H1 (cell line): Measurements from ENCODE around the gene SEMA4D. TPM values are rescaled to one million over a fixed set of nuclear protein-coding genes. Genes with fewer than 3 reads are reported as not detected.
A peak's percentile ranks its signal among the peaks of the same experiment; 100 is the strongest.

Experiments used
- CTCF ChIA-PET: fragments of 300-600 bp; sonication (Branson Sonifier 250); formaldehyde crosslinking; loops from one replicate; lab custom pipeline; 2021; ENCODE audit not compliant: partially characterized antibody; lab: Charles Lee
- POLR2A ChIA-PET: fragments of 300-600 bp; sonication (Branson Sonifier 250); formaldehyde crosslinking; loops from one replicate; lab custom pipeline; 2021; ENCODE audit warnings: inconsistent platforms; ENCODE audit not compliant: partially characterized antibody; lab: Charles Lee
- DNase-seq, 2 experiments: peaks; one replicate each; pipeline versions ENCODE4 v3.0.0 to v3.0.0-alpha.2; 2010 to 2022; ENCODE audit warnings: low spot score in 2 of 2, low read depth in 1 of 2, mixed read lengths in 1 of 2
- FAIRE-seq: peaks from 2 replicates; lab custom pipeline; 2011; peaks lifted over from hg19 to GRCh38; lab: Jason Lieb, UNC
- H2AFZ ChIP-seq: 2 replicates; pipeline ENCODE4 v1.8.1; 2012; ENCODE audit warnings: low read length, inconsistent platforms
- H2AK5ac ChIP-seq: 2 replicates; pipeline ENCODE4 v1.6.1; 2013; ENCODE audit warnings: low read depth, low read length
- H2BK120ac ChIP-seq: replicated peaks from 2 replicates; pipeline ENCODE3; 2013; ENCODE audit warnings: low read depth, low read length, inconsistent platforms
- H2BK12ac ChIP-seq: 2 replicates; pipeline ENCODE4 v1.6.1; 2013; ENCODE audit warnings: low read depth, low read length
- H2BK15ac ChIP-seq: 2 replicates; pipeline ENCODE4 v1.6.1; 2013; ENCODE audit warnings: low read length
- H2BK20ac ChIP-seq: 2 replicates; pipeline ENCODE4 v1.6.1; 2013; ENCODE audit warnings: low read length
- H2BK5ac ChIP-seq: 2 replicates; pipeline ENCODE4 v1.6.1; 2013; ENCODE audit warnings: low read depth, low read length
- H3K14ac ChIP-seq: 2 replicates; pipeline ENCODE4 v1.6.1; 2013; ENCODE audit warnings: inconsistent platforms; ENCODE audit not compliant: insufficient read length
- H3K18ac ChIP-seq: 2 replicates; pipeline ENCODE4 v1.6.1; 2013; ENCODE audit warnings: low read length; ENCODE audit errors: extremely low read depth
- H3K23ac ChIP-seq: 2 replicates; pipeline ENCODE4 v1.6.1; 2013; ENCODE audit warnings: inconsistent platforms; ENCODE audit not compliant: insufficient read length
- H3K23me2 ChIP-seq: 2 replicates; pipeline ENCODE4 v1.6.1; 2013; ENCODE audit warnings: low read depth, low read length
- H3K27ac ChIP-seq: 2 replicates; pipeline ENCODE4 v1.6.1; 2011; ENCODE audit warnings: low read depth, low read length, inconsistent platforms
- H3K27me3 ChIP-seq, 4 experiments: replicated peaks in 1 of 4; 1 replicate in 1 of 4; 2 replicates in 3 of 4; pipeline versions ENCODE4 v1.6.1 to v1.8.1; 2011 to 2013; ENCODE audit warnings: low read length in 3 of 4, mild to moderate bottlenecking in 3 of 4, inconsistent platforms in 2 of 4, mixed read lengths in 2 of 4, moderate library complexity in 1 of 4; ENCODE audit not compliant: control insufficient read depth in 3 of 4, insufficient read depth in 3 of 4; ENCODE audit errors: extremely low read depth in 1 of 4
- H3K36me3 ChIP-seq, 4 experiments: 2 replicates each; pipeline versions ENCODE4 v1.6.1 to v1.8.1; 2011 to 2013; ENCODE audit warnings: mild to moderate bottlenecking in 4 of 4, low read length in 3 of 4, moderate library complexity in 2 of 4, control low read depth in 1 of 4, inconsistent platforms in 1 of 4; ENCODE audit not compliant: insufficient read depth in 4 of 4, control insufficient read depth in 2 of 4
- H3K4ac ChIP-seq: replicated peaks from 2 replicates; pipeline ENCODE3; 2013; ENCODE audit warnings: low read length, low read depth, mixed read lengths, inconsistent platforms; ENCODE audit not compliant: insufficient read length
- H3K4me1 ChIP-seq, 4 experiments: replicated peaks in 1 of 4; 1 replicate in 1 of 4; 2 replicates in 3 of 4; pipeline versions ENCODE4 v1.6.1 to v1.8.1; 2011 to 2013; ENCODE audit warnings: low read length in 3 of 4, inconsistent platforms in 2 of 4, mixed read lengths in 1 of 4; ENCODE audit not compliant: insufficient read depth in 4 of 4, control insufficient read depth in 3 of 4
- H3K4me2 ChIP-seq, 2 experiments: 2 replicates each; pipeline versions ENCODE4 v1.6.1 to v1.8.1; 2011 to 2013; ENCODE audit warnings: low read depth in 2 of 2, low read length in 2 of 2, control low read depth in 1 of 2, inconsistent platforms in 1 of 2, mild to moderate bottlenecking in 1 of 2; ENCODE audit not compliant: insufficient read depth in 1 of 2
- H3K4me3 ChIP-seq, 4 experiments: fragments of 200-600, 300-600 bp in 1 of 4; sonication (generic), shearing (Covaris generic), sonication (Bioruptor Twin) in 1 of 4; 2 replicates each; pipeline versions ENCODE4 v1.5.1 to v1.8.1; 2011 to 2016; ENCODE audit warnings: low read length in 4 of 4, low read depth in 3 of 4, control low read depth in 2 of 4, inconsistent platforms in 2 of 4, mild to moderate bottlenecking in 2 of 4, mixed read lengths in 1 of 4, moderate library complexity in 1 of 4; ENCODE audit not compliant: insufficient read depth in 2 of 4; ENCODE audit errors: extremely low read depth in 1 of 4
- H3K56ac ChIP-seq: replicated peaks from 2 replicates; pipeline ENCODE3; 2013; ENCODE audit warnings: low read depth, mild to moderate bottlenecking, mixed read lengths, low read length, inconsistent platforms; ENCODE audit not compliant: insufficient read length
- H3K79me1 ChIP-seq: 2 replicates; pipeline ENCODE4 v1.6.1; 2013; ENCODE audit warnings: low read depth, low read length, control low read depth
- H3K79me2 ChIP-seq, 2 experiments: 2 replicates each; pipeline versions ENCODE4 v1.6.1 to v1.8.1; 2012 to 2013; ENCODE audit warnings: low read length in 2 of 2, mild to moderate bottlenecking in 2 of 2, inconsistent platforms in 1 of 2; ENCODE audit not compliant: insufficient read depth in 2 of 2, control insufficient read depth in 1 of 2
- H3K9ac ChIP-seq, 4 experiments: replicated peaks in 1 of 4; 1 replicate in 1 of 4; 2 replicates in 3 of 4; pipeline versions ENCODE4 v1.6.1 to v1.8.1; 2011 to 2013; ENCODE audit warnings: low read depth in 3 of 4, low read length in 3 of 4, control low read depth in 2 of 4, mild to moderate bottlenecking in 2 of 4, moderate library complexity in 2 of 4, inconsistent platforms in 1 of 4; ENCODE audit errors: extremely low read depth in 1 of 4
- H3K9me3 ChIP-seq, 2 experiments: 2 replicates each; pipeline versions ENCODE4 v1.6.1 to v1.8.1; 2012 to 2013; ENCODE audit warnings: mild to moderate bottlenecking in 2 of 2, moderate library complexity in 2 of 2, control low read depth in 1 of 2, inconsistent platforms in 1 of 2, low read depth in 1 of 2, low read length in 1 of 2, mixed read lengths in 1 of 2; ENCODE audit not compliant: insufficient read depth in 2 of 2
- H4K20me1 ChIP-seq, 2 experiments: replicated peaks in 1 of 2; 2 replicates each; pipeline versions ENCODE3 to v1.8.1; 2011 to 2013; ENCODE audit warnings: inconsistent platforms in 2 of 2, low read length in 2 of 2, mild to moderate bottlenecking in 1 of 2; ENCODE audit not compliant: insufficient read depth in 2 of 2, control insufficient read depth in 1 of 2
- H4K5ac ChIP-seq: 2 replicates; pipeline ENCODE4 v1.6.1; 2013; ENCODE audit warnings: low read length, low read depth, mixed read lengths, inconsistent platforms; ENCODE audit not compliant: insufficient read length
- H4K8ac ChIP-seq: 2 replicates; pipeline ENCODE4 v1.8.0; 2013; ENCODE audit warnings: mild to moderate bottlenecking, moderate library complexity, low read length, inconsistent platforms; ENCODE audit not compliant: insufficient read depth; ENCODE audit errors: extremely low read depth
- H4K91ac ChIP-seq: replicated peaks from 2 replicates; pipeline ENCODE3; 2013; ENCODE audit warnings: low read length, mixed read lengths, inconsistent platforms; ENCODE audit not compliant: insufficient read length
- BCL11A ChIP-seq, 2 experiments: IDR thresholded peaks; one replicate each; pipeline ENCODE4 v1.6.1; 2011; ENCODE audit warnings: low read depth in 2 of 2, low read length in 2 of 2, mild to moderate bottlenecking in 2 of 2
- CBX8 ChIP-seq: fragments of 300-800, 300-1000 bp; sonication (generic); IDR thresholded peaks from 2 replicates; pipeline ENCODE4 v1.7.1; 2016; ENCODE audit warnings: low read depth, low read length, borderline replicate concordance
- CEBPB ChIP-seq: IDR thresholded peaks from 2 replicates; pipeline ENCODE4 v1.6.1; 2012; ENCODE audit warnings: low read depth, low read length
- CREB1 ChIP-seq: IDR thresholded peaks from 2 replicates; pipeline ENCODE4 v1.6.1; 2012; ENCODE audit warnings: inconsistent platforms
- HDAC6 ChIP-seq: IDR thresholded peaks from one replicate; pipeline ENCODE4 v1.7.1; 2012; ENCODE audit warnings: low read depth, mild to moderate bottlenecking, inconsistent platforms, low read length, moderate library complexity
- SIN3A ChIP-seq, 2 experiments: IDR thresholded peaks in 1 of 2; conservative IDR thresholded peaks in 1 of 2; 2 replicates each; pipeline ENCODE4 v1.6.1; 2011 to 2012; ENCODE audit warnings: low read length in 2 of 2, improper control_type of control experiment in 1 of 2, low read depth in 1 of 2, mild to moderate bottlenecking in 1 of 2
- ZNF274 ChIP-seq: IDR thresholded peaks from 2 replicates; pipeline ENCODE4 v1.7.0; 2012; ENCODE audit warnings: low read length, borderline replicate concordance; ENCODE audit errors: extremely low read depth
- WGBS, 2 experiments: shearing (Covaris generic) in 1 of 2; methylation state at CpG; one replicate each; pipeline versions ENCODE4 v1.1.6 to v1.1.7; 2013 to 2015; ENCODE audit warnings: low lambda C conversion rate in 2 of 2, mixed read lengths in 2 of 2, inconsistent platforms in 1 of 2, low coverage in 1 of 2, missing lambda C conversion rate in 1 of 2; ENCODE audit not compliant: insufficient replicate concordance in 2 of 2, insufficient coverage in 1 of 2, insufficient read length in 1 of 2; ENCODE audit errors: extremely low coverage in 1 of 2, missing lambda C conversion rate in 1 of 2; 5-methylcytosine and 5-hydroxymethylcytosine counted together
- polyA plus RNA-seq, 7 experiments: library from polyadenylated mRNA; depleted of rRNA in 3 of 7; stranded (reverse) in 5 of 7; unstranded in 2 of 7; fragments of >200 nt in 5 of 7; fragments of 200-250 nt in 2 of 7; gene quantifications; 1 replicate in 5 of 7; 2 replicates in 1 of 7; 4 replicates in 1 of 7; pipeline versions ENCODE4 v1.2.1 to v1.2.3, GENCODE V29; 2011 to 2013; ENCODE audit warnings: missing spikeins in 2 of 7, mixed read lengths in 2 of 7
- total RNA-seq: library from RNA; stranded (reverse); fragmentation: NEBNext Ultra II Directional; extraction: Animal tissue kit (Norgen Biotek cat#: 25700); gene quantifications from 2 replicates; pipeline ENCODE4 v1.2.1, GENCODE V29; 2021
- TF ChIP-seq, protein P1 (sequence below): IDR thresholded peaks from 2 replicates; pipeline ENCODE4 v1.6.1; 2012; ENCODE audit warnings: inconsistent platforms
- TF ChIP-seq, protein P2 (sequence below), 3 experiments: IDR thresholded peaks; 1 replicate in 2 of 3; 2 replicates in 1 of 3; pipeline versions ENCODE4 v1.5.1 to v1.6.1; 2011; ENCODE audit warnings: low read length in 3 of 3, mild to moderate bottlenecking in 3 of 3, inconsistent platforms in 2 of 3, low read depth in 1 of 3, moderate library complexity in 1 of 3; ENCODE audit not compliant: insufficient read depth in 1 of 3; ENCODE audit errors: control extremely low read depth in 1 of 3

Gene SEMA4D
- total and polyA plus RNA-seq, 2 of the 8 experiments (the other 6 are each of a cell fraction or from before 2014, with no cell fraction given), result 21.0 to 70.4 TPM

DNA sequence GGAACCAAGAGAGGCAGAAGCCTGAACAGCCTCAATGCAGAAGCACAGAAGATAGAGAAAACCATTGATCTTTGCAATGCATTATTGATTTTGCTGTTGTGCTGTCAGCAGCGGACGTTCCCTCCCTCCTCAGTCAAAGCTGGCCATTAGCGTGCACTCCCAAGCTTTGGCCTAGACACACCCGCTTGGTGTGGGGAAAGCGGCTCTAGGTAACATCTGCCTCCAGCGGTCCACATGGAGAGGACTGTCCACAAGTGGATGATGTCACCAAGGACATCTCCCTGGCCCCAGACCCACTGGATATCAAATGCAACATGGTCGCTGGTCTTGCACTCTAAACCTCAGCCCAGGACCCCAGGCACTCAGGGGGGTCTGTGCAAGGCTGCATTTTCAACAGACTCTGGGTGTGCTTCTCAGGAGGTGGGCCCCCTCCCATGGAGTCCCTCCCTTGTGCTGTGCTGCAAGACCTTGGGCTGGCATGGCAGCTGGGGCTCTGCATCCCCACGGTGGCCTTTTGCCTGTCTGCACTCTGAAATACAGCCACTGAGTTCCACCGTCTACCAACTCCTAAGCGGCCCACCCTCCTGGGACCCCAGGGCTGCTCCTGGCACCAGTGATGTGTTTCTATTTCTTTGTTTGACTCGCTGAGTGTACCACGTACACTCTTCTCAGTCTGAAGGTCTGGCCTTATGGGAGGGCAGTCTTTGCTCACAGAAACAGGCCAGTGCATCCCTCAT, 1.9 kb downstream of the SEMA4D start:
- H3K9me3 ChIP-seq, result no peaks in the 10 kb centered on the region
- peaks cover 21 to 61% of the 10 kb centered on the region in 2 experiments for H3K79me2 ChIP-seq
- H3K18ac ChIP-seq, result peak overlapping the region; percentile 52
- peaks cover 4% of the 10 kb centered on the region; the same call in 1 of the 2 replicates for H3K23me2 ChIP-seq
- H3K36me3 ChIP-seq, result no peaks in the 10 kb centered on the region
- H2BK15ac ChIP-seq, result no peak overlapping the region
- H3K4me2 ChIP-seq, result peak overlapping the region; percentile 68 to 70
- H3K9ac ChIP-seq, result no peak overlapping the region
- WGBS, 2 experiments, result 78% methylated on average over 12 of the region's 12 CpGs; no CpG with 5 or more reads in 1 of the 2 experiments
- H3K79me1 ChIP-seq, result peaks cover 21% of the 10 kb centered on the region
- H2BK20ac ChIP-seq, result no peak overlapping the region
- no peak overlapping the region for H3K4ac ChIP-seq
- ChIA-PET CTCF (interaction anchor here (1.2 to 1.4 kb wide), 2 partner anchors 65 to 67 kb away, joined by 3 to 8 read pairs; no protein-coding TSS in a partner anchor), POLR2A (interaction anchor here (1.1 to 1.7 kb wide), 2 partner anchors 11 to 33 kb away, joined by 3 to 6 read pairs; no protein-coding TSS in a partner anchor)
- H3K23ac ChIP-seq, result no peak overlapping the region
- no peak overlapping the region for H3K14ac ChIP-seq
- DNase-seq (no peak), FAIRE-seq (no peak)
- no peak overlapping the region for H3K56ac ChIP-seq
- TF ChIP-seq HDAC6 (no peak), CEBPB (no peak), BCL11A (IDR thresholded peaks at IDR 0.05; ENCODE audit: low read depth in 2 of 2, low read length in 2 of 2) (no peak), SIN3A (conservative IDR thresholded peaks at IDR 0.05 in 1 of 2, IDR thresholded peaks at IDR 0.05 in 1 of 2; ENCODE audit: low read depth in 1 of 2, low read length in 2 of 2) (no peak), CBX8 (no peak), ZNF274 (no peak), CREB1 (no peak)
- TF ChIP-seq, protein P1, sequence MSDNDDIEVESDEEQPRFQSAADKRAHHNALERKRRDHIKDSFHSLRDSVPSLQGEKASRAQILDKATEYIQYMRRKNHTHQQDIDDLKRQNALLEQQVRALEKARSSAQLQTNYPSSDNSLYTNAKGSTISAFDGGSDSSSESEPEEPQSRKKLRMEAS, result no peak
- TF ChIP-seq, protein P2, sequence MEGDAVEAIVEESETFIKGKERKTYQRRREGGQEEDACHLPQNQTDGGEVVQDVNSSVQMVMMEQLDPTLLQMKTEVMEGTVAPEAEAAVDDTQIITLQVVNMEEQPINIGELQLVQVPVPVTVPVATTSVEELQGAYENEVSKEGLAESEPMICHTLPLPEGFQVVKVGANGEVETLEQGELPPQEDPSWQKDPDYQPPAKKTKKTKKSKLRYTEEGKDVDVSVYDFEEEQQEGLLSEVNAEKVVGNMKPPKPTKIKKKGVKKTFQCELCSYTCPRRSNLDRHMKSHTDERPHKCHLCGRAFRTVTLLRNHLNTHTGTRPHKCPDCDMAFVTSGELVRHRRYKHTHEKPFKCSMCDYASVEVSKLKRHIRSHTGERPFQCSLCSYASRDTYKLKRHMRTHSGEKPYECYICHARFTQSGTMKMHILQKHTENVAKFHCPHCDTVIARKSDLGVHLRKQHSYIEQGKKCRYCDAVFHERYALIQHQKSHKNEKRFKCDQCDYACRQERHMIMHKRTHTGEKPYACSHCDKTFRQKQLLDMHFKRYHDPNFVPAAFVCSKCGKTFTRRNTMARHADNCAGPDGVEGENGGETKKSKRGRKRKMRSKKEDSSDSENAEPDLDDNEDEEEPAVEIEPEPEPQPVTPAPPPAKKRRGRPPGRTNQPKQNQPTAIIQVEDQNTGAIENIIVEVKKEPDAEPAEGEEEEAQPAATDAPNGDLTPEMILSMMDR (IDR thresholded peaks at IDR 0.05; ENCODE audit: control extremely low read depth in 1 of 3, insufficient read depth in 1 of 3, low read depth in 1 of 3, low read length in 3 of 3), result no peak
- H3K27me3 ChIP-seq, result no peaks in the 10 kb centered on the region
- H2BK120ac ChIP-seq, result no peak overlapping the region
- no peak overlapping the region for H4K5ac ChIP-seq
- H2BK12ac ChIP-seq, result peak overlapping the region; percentile 4; the same call in 1 of the 2 replicates
- peak overlapping the region in 3 of 4 experiments; percentile 55 to 90 (median 68); a peak in 4 of 8 replicates for H3K4me3 ChIP-seq
- no peak overlapping the region for H4K91ac ChIP-seq
- peaks cover 7 to 22% of the 10 kb centered on the region in 2 experiments for H4K20me1 ChIP-seq
- H2AK5ac ChIP-seq, result no peak overlapping the region
- peaks cover 14 to 53% (median 31%) of the 10 kb centered on the region in 4 experiments for H3K4me1 ChIP-seq
- H4K8ac ChIP-seq, result no peak overlapping the region; the same call in 1 of the 2 replicates
- no peak overlapping the region for H2BK5ac ChIP-seq
- H3K27ac ChIP-seq, result no peak overlapping the region
- no peak overlapping the region for H2AFZ ChIP-seq
